ENCODE results near the gene SNED1. TPM values are rescaled to one million over a fixed set of nuclear protein-coding genes. Genes with fewer than 3 reads are reported as not detected.

The SNED1 gene
- total and polyA plus RNA-seq, 2 donors: 11.5 to 17.1 TPM

DNA sequence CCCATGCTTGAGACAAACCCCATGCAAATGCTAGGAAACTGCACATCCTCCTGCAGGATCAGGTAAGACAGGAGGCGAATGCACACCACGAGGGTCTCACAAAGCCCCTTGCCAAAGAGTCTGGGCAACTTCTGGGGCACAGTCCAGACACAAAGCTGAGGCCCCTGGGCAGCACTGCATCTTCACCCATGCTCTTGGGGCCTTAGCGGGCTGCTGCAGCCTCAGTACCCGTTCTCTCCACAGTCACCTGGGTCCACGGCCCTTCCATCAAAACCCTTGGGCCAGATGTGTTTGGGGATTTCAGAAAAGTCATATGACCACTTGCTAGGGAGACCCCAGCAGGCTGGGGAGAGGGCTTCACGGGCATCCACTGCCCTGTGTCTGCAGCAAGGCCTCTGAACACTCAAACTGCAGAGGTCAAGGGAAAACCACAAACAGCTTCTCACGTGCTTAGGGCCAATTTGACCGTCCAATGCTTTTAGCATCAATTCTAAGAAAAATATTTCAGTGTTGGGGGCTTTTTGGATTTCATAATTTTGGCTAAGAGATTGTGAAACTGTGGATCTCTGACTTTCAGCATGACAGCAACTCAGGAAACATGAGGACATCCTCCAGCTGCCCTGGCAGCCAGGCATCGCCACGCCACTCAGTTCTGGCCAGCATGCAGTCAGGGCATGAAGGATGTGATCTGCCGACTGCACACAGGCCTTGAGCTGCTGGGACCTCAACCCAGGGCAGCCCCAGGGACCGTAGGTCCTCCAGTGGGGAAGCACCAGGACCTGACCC, 130.9 kb downstream of the SNED1 start:
- no peak for DNase-seq (ENCODE audit: extremely low spot score)
- Histone ChIP-seq H3K4me1 (ENCODE audit: insufficient read depth) (no peaks in the 10 kb centered on the region), H3K4me3 (ENCODE audit: low read depth, low read length) (no peak overlapping the region), H3K36me3 (ENCODE audit: insufficient read depth) (no peaks in the 10 kb centered on the region), H3K27ac (ENCODE audit: low read depth) (no peak overlapping the region)
- 91% methylated on average over 12 of the region's 12 CpGs for WGBS

DNA sequence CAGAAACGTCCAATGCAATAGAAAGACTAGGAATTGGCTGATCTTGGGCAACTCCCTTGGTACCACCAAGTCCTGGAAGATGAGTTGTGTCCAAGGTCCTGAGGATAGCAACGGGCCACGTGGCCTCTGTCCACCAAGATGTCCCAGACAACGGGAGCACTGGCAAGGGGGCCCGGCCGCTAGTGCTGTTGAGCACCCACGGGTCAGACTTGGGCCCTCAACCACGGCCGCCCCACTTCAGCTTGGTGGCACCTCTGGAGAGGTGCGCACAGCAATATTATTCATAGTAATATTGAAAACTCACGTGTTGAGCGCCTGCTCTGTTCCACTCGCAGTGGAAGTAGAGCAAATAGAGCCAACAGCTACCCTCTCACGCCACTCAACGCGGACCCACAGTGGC, 131.9 kb downstream of the SNED1 start:
- DNase-seq (ENCODE audit: extremely low spot score): no peak
- Histone ChIP-seq H3K27ac (ENCODE audit: low read depth) (no peak overlapping the region), H3K36me3 (ENCODE audit: insufficient read depth) (no peaks in the 10 kb centered on the region), H3K4me3 (ENCODE audit: low read depth, low read length) (no peak overlapping the region), H3K4me1 (ENCODE audit: insufficient read depth) (no peaks in the 10 kb centered on the region)
- 92% methylated on average over 16 of the region's 16 CpGs for WGBS

DNA sequence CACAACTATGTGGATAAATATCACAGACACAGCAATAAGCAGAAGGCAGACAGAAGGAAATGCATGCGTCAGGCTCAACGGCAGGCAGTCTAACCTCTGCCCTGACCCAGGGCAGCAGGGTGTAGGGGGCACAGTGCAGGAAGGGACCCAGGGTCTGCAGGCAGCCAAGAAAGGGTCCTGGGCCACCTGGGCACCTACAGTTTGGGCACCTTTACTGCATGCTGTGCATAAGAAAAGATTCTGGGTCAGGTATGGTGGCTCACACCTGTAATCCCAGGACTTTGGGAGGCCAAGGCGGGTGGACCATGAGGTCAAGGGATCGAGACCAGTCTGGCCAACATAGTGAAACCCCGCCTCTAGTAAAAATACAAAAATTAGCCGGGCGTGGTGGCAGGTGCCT, 133.1 kb downstream of the SNED1 start:
- DNase-seq (ENCODE audit: extremely low spot score): no peak
- Histone ChIP-seq H3K4me1 (ENCODE audit: insufficient read depth) (no peaks in the 10 kb centered on the region), H3K27ac (ENCODE audit: low read depth) (no peak overlapping the region), H3K4me3 (ENCODE audit: low read depth, low read length) (no peak overlapping the region), H3K36me3 (ENCODE audit: insufficient read depth) (no peaks in the 10 kb centered on the region)
- 92% methylated on average over 7 of the region's 7 CpGs for WGBS

DNA sequence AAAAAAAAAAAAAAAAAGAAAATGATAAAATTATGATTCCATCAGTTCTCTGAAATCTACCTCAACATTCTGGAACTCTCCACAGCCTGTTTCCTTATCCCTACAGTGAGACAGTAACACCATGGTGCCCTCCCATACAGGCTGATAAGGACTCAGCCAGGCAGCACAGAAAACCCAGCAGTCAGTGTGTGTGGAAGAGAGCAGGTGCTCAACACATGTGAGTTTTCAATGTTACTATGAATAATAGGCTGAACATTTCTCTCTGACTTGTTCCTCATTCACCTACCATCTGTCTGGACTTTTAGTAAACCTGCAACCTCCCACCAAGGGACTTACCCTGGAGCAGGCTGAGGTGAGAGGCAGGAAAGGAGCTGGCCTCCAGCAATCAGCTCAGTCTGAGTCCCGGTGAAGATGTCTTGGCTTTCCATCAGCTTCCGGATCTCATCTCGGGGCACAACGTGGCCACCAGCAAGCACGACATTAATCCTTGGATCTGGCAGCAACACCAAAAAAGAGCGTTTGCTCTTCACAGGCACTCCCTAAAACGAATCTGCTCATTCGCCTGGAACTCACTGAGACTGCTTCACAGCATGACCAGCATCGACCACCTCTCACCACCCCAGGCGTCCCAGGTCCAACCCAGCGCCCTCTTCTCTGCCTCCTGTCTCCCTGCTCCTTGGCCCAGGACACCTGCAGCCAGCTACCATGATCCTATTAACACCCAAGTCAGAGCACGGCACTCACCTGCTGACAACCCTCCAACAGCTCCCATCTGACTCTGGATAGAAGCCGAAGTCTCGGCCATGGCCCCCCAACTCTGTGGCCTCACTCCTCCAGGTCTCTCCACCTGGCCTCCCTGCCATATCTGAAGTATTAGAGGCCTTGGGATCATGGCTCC, 134.4 kb downstream of the SNED1 start:
- H3K4me3 ChIP-seq (ENCODE audit: low read depth, low read length): no peak overlapping the region
- H3K4me1 ChIP-seq (ENCODE audit: insufficient read depth): no peaks in the 10 kb centered on the region
- H3K27ac ChIP-seq (ENCODE audit: low read depth): no peak overlapping the region
- WGBS: 93% methylated on average over 14 of the region's 14 CpGs
- no peak for DNase-seq (ENCODE audit: extremely low spot score)
- no peaks in the 10 kb centered on the region for H3K36me3 ChIP-seq (ENCODE audit: insufficient read depth)

DNA sequence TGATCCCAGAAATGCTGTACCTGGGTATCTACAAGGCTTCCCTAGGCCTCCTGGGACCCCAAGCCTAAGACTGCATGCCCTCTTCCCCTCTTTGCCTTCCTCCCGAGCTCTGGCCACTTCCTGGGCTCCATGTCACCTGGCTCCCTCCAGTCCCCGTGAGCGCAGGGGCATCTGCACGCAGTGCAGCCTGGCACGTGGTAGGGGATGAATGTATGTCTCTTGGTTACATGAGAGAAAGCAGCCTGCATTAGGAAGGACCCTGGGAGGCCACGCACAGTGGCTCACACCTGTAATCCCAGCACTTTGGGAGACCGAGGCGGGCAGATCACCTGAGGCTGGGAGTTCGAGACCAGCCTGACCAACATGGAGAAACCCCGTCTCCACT, 135.0 kb downstream of the SNED1 start:
- H3K4me3 ChIP-seq (ENCODE audit: low read depth, low read length): no peak overlapping the region

DNA sequence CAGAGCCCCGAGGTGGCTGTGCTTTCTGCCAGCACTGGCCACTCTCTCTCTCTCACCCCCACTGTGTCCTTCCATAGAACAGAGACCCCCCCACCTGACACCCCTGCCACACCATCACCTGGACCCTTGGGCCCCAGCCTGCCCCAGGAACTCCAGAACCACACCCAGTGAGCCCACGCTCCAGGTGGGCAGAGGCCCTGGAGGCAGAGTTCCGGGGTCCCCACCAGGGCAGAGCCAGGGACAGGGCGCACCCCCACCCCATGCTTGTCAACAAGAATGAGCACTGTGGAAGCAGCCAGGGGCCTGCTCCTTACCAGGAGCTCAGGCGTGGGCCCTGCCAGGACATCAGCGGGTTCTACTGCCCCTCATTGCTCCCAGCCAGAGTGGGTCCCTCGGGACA, 136.3 kb downstream of the SNED1 start:
- H3K4me3 ChIP-seq (ENCODE audit: low read depth, low read length): no peak overlapping the region
- no peaks in the 10 kb centered on the region for H3K4me1 ChIP-seq (ENCODE audit: insufficient read depth)
- no peak for DNase-seq (ENCODE audit: extremely low spot score)
- H3K27ac ChIP-seq (ENCODE audit: low read depth): no peak overlapping the region
- WGBS: 93% methylated on average over 7 of the region's 7 CpGs
- H3K36me3 ChIP-seq (ENCODE audit: insufficient read depth): no peaks in the 10 kb centered on the region

More for the DNA sequence above, 135.0 kb downstream of the SNED1 start:
- WGBS: 96% methylated on average over 10 of the region's 10 CpGs
- H3K27ac ChIP-seq (ENCODE audit: low read depth): no peak overlapping the region
- DNase-seq (ENCODE audit: extremely low spot score): no peak
- no peaks in the 10 kb centered on the region for H3K4me1 ChIP-seq (ENCODE audit: insufficient read depth)
- H3K36me3 ChIP-seq (ENCODE audit: insufficient read depth): no peaks in the 10 kb centered on the region

DNA sequence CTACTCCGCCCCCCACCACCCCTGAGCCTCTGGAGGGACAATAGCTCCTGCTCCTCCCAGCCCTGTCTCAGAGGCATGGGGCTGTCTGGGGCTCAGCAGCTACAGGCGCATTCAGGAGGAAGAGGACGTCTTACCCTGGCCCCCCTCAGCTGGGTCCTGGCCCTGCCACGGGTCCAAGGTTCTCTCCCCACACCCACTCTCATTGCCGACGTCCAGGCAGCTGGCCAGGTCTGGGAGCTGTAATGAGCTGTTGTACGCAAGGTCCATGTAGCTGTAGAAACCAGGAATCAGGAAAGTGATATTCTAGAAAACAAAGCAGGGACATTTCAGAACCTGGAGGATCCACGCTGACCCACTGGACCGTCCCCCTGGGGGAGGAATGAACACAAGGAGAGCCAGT, 137.3 kb downstream of the SNED1 start:
- Histone ChIP-seq H3K4me1 (ENCODE audit: insufficient read depth) (no peaks in the 10 kb centered on the region), H3K4me3 (ENCODE audit: low read depth, low read length) (no peak overlapping the region), H3K27ac (ENCODE audit: low read depth) (no peak overlapping the region), H3K36me3 (ENCODE audit: insufficient read depth) (no peaks in the 10 kb centered on the region)
- WGBS: 79% methylated on average over 9 of the region's 9 CpGs
- DNase-seq (ENCODE audit: extremely low spot score): no peak

DNA sequence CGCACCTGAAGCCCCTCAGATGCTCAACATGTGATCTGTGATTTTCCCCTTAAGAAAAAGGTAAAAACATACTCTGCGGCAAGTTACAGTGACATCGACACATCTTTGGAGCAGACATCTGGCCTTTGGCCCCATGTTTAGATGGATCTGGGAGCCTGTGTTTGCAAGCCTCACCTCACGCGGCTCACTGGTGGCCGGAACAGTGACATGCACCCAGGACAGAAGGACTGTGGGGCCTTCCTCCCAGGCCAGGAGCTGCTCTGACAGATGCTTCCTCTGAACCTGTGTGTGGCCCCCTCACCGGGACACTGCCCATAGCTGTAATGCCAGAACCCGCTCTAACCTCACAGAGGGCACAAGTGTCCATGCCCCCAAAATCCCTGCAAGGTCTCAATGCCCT, 137.8 kb downstream of the SNED1 start:
- no peak overlapping the region for H3K4me3 ChIP-seq (ENCODE audit: low read depth, low read length)
- no peak for DNase-seq (ENCODE audit: extremely low spot score)
- 94% methylated on average over 8 of the region's 8 CpGs for WGBS
- H3K36me3 ChIP-seq (ENCODE audit: insufficient read depth): no peaks in the 10 kb centered on the region
- no peak overlapping the region for H3K27ac ChIP-seq (ENCODE audit: low read depth)
- H3K4me1 ChIP-seq (ENCODE audit: insufficient read depth): no peaks in the 10 kb centered on the region

DNA sequence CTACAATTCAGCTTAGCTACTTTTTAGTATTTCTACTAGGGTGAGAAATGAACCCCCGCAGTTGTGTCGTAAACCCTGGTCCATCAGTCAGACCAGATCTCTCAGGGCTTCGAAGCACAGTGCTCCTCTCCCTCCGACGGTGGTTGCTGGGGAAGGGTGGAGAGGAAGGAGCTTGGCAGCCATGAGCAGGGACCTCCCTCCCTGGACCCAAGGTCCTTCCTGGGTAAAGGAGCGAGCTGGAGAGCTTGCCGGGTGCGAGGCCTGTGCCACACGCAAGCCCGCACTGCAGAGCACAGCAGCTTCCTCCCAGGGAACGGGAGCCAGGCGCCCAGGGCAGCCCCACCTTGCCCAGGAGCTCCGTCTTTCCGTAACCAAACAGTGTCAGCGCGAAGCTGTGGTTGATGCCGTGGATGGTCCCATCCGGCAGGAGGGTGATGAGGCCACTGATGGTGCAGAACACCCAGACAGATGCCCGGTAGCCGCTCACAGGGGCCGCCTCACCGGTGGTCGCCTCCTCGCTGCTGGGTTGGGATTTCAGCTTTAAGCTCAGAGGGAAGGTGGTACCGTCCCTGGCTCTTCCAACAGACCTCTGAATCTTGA, 138.3 kb downstream of the SNED1 start:
- DNase-seq (ENCODE audit: extremely low spot score): no peak
- H3K4me1 ChIP-seq (ENCODE audit: insufficient read depth): no peaks in the 10 kb centered on the region
- no peaks in the 10 kb centered on the region for H3K36me3 ChIP-seq (ENCODE audit: insufficient read depth)
- no peak overlapping the region for H3K4me3 ChIP-seq (ENCODE audit: low read depth, low read length)
- WGBS: 95% methylated on average over 25 of the region's 25 CpGs
- H3K27ac ChIP-seq (ENCODE audit: low read depth): no peak overlapping the region

DNA sequence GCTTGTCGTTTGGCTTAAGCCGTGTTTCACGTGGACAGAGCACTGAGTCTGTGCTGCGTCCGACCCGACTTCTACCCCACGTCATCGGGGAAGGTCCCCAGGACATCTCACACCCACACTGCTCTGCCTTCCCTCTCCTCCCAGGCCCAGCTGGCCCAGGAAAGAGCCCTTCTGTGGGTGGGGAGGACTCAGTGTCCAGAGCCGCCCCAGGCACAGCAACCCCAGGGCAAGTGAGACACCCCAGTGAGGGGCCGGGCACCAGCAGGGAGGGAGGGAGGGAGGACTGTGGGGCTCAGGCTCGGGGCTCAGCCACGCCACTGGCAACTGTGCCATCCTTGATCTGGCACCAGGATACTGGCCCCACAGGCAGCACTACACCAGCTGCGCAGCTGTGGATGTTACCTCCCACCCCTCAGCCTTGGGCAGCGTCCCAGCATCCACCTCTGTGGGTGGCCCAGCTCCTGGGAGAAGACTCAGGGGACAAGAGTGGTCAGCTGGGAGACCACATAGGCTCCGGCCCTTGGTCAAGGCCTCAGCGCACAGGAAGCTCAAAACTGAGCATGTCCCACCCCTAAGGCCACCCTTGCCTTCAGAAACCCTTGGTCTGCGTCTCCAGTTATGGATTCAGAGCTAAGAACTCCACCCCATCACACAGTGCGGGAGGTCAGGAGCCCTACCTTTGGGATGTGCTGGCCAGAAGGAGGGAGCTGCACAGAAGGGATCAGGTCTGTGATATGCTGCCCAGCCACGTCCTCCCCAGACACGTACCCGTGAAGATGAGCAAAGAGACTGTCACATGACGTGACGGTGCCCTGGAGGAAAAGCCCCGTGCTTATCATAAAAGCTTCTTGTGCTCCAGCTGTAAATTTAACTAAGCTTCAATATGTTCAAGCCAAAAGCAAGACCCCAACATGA, 139.1 kb downstream of the SNED1 start:
- Histone ChIP-seq H3K4me1 (ENCODE audit: insufficient read depth) (no peaks in the 10 kb centered on the region), H3K27ac (ENCODE audit: low read depth) (no peak overlapping the region), H3K36me3 (ENCODE audit: insufficient read depth) (no peaks in the 10 kb centered on the region), H3K4me3 (ENCODE audit: low read depth, low read length) (no peak overlapping the region)
- DNase-seq (ENCODE audit: extremely low spot score): no peak
- 89% methylated on average over 24 of the region's 24 CpGs for WGBS

DNA sequence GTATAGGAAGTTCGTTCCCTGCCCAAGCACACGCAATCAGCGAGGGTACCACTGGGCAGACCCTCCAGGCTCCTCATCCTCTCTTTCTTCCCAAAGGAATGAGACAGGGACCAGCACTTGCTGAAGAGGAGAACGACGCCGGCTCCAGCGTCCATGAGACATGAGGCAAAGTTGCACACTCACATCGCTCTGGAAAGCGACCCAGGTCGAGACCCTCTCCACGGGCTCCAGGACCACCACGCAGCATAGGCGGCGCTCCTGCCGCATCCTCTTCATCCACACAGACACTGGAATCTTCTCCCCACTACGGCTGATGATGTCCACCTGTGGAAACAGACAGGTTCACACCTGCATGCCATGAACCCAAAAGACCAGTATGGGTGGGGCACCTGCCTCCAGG, 140.1 kb downstream of the SNED1 start:
- H3K4me1 ChIP-seq (ENCODE audit: insufficient read depth): no peaks in the 10 kb centered on the region
- 96% methylated on average over 16 of the region's 16 CpGs for WGBS
- no peak overlapping the region for H3K27ac ChIP-seq (ENCODE audit: low read depth)
- DNase-seq (ENCODE audit: extremely low spot score): no peak
- H3K36me3 ChIP-seq (ENCODE audit: insufficient read depth): no peaks in the 10 kb centered on the region
- H3K4me3 ChIP-seq (ENCODE audit: low read depth, low read length): no peak overlapping the region

DNA sequence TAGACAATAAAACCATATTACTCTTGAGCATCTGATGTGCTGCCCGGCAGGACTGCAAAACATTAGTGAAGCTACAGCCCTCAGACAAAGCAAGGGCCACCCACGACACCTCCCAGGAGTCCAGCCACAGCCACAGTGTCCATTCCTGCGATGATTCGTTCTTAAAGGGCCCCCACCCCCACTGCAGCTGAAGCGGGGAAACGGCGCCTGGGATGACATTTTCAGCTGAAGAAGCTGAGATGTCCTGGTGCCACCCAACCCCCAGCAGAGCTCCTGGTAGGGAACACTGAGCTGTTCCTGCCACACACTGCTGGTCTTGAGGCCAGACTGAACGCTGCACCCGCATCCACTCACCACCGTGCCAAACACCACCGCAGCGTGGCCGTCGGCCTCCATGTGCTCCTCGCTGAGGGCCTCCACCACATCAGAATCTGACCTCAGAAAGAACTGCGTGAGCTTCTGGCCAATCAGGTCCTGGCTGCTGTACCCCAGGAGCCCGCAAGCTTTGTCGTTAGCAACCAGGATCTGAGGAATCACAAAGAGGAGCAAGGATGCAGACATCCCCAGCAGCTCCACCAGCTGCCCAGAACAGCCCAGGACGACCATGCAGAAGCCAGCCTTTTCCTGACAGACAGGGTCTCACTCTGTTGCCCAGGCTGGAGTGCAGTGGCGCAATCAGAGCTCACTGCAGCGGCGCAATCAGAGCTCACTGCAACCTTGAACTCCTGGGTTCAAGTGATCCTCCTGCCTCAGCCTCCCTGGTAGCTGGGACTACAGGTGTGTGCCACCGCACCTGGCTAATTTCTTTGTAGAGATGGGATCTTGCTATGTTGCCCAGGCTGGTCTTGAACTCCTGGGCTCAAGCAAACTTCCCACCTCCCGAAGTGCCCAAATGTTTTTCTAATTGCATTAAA, 141.4 kb downstream of the SNED1 start:
- H3K36me3 ChIP-seq (ENCODE audit: insufficient read depth): no peaks in the 10 kb centered on the region
- no peaks in the 10 kb centered on the region for H3K4me1 ChIP-seq (ENCODE audit: insufficient read depth)
- no peak overlapping the region for H3K4me3 ChIP-seq (ENCODE audit: low read depth, low read length)
- WGBS: 96% methylated on average over 24 of the region's 24 CpGs
- no peak for DNase-seq (ENCODE audit: extremely low spot score)
- H3K27ac ChIP-seq (ENCODE audit: low read depth): no peak overlapping the region
